ENCODE measurements around the gene HECA.

The HECA gene

GRCh38 chr6:139148557-139149235 lies 13.8 kb downstream of the HECA start:
- Histone ChIP-seq H3K9me3 (ENCODE audit: insufficient read depth, low read length) (no peaks in the 10 kb centered on the region), H3K4me3 (ENCODE audit: insufficient read depth, low read length, poor library complexity, severe bottlenecking) (no peak overlapping the region), H3F3A (ENCODE audit: insufficient read depth) (no peaks in the 10 kb centered on the region), H3K79me2 (ENCODE audit: insufficient read depth, low read length) (peaks cover 80% of the 10 kb centered on the region), H3K27me3 (ENCODE audit: low read length) (no peaks in the 10 kb centered on the region), H3K4me2 (ENCODE audit: low read depth, low read length, poor library complexity, severe bottlenecking) (no peak overlapping the region), H2AFZ (ENCODE audit: low read depth, low read length, severe bottlenecking) (no peak overlapping the region), H3K27ac (ENCODE audit: low read depth, low read length) (no peak overlapping the region), H3K9ac (ENCODE audit: low read length) (no peak overlapping the region), H4K20me1 (ENCODE audit: low read depth, low read length) (peaks cover 34% of the 10 kb centered on the region), H3K36me3 (ENCODE audit: low read length) (no peaks in the 10 kb centered on the region), H3K9me2 (replicated peaks; ENCODE audit: insufficient read depth, low read length) (no peaks in the 10 kb centered on the region)
- no peak for TF ChIP-seq EZH2phosphoT487 (conservative IDR thresholded peaks at IDR 0.05; ENCODE audit: low read length)
- no peak for TF ChIP-seq CTCF (IDR thresholded peaks at IDR 0.05; ENCODE audit: insufficient read depth, low read length, poor library complexity, severe bottlenecking)

- peaks cover 34% of the 10 kb centered on the region for H4K20me1 ChIP-seq (ENCODE audit: low read depth, low read length)
- H3K79me2 ChIP-seq (ENCODE audit: insufficient read depth, low read length) = peaks cover 82% of the 10 kb centered on the region
- H3F3A ChIP-seq (ENCODE audit: insufficient read depth) = no peaks in the 10 kb centered on the region
- no peaks in the 10 kb centered on the region for H3K27me3 ChIP-seq (ENCODE audit: low read length)
- no peak overlapping the region for H3K9ac ChIP-seq (ENCODE audit: low read length)
- no peak overlapping the region for H3K4me3 ChIP-seq (ENCODE audit: insufficient read depth, low read length, poor library complexity, severe bottlenecking)
- TF ChIP-seq EZH2phosphoT487 (conservative IDR thresholded peaks at IDR 0.05; ENCODE audit: low read length) (no peak), CTCF (IDR thresholded peaks at IDR 0.05; ENCODE audit: insufficient read depth, low read length, poor library complexity, severe bottlenecking) (no peak)
- no peak overlapping the region for H3K4me2 ChIP-seq (ENCODE audit: low read depth, low read length, poor library complexity, severe bottlenecking)
- no peaks in the 10 kb centered on the region for H3K9me3 ChIP-seq (ENCODE audit: insufficient read depth, low read length)
- no peak overlapping the region for H3K27ac ChIP-seq (ENCODE audit: low read depth, low read length)
- H2AFZ ChIP-seq (ENCODE audit: low read depth, low read length, severe bottlenecking) = no peak overlapping the region
- no peaks in the 10 kb centered on the region for H3K9me2 ChIP-seq (replicated peaks; ENCODE audit: insufficient read depth, low read length)
- H3K36me3 ChIP-seq (ENCODE audit: low read length) = no peaks in the 10 kb centered on the region
Observed at GRCh38 chr6:139149383-139149782, 14.5 kb downstream of the HECA start.

GRCh38 chr6:139150920-139151319 lies 16.0 kb downstream of the HECA start:
- Histone ChIP-seq H3K9me2 (replicated peaks; ENCODE audit: insufficient read depth, low read length) (no peaks in the 10 kb centered on the region), H3K4me3 (ENCODE audit: insufficient read depth, low read length, poor library complexity, severe bottlenecking) (no peak overlapping the region), H4K20me1 (ENCODE audit: low read depth, low read length) (peaks cover 26% of the 10 kb centered on the region), H3F3A (ENCODE audit: insufficient read depth) (no peaks in the 10 kb centered on the region), H3K27me3 (ENCODE audit: low read length) (no peaks in the 10 kb centered on the region), H3K9me3 (ENCODE audit: insufficient read depth, low read length) (no peaks in the 10 kb centered on the region), H3K4me2 (ENCODE audit: low read depth, low read length, poor library complexity, severe bottlenecking) (no peak overlapping the region), H3K79me2 (ENCODE audit: insufficient read depth, low read length) (peaks cover 79% of the 10 kb centered on the region), H3K36me3 (ENCODE audit: low read length) (no peaks in the 10 kb centered on the region), H3K9ac (ENCODE audit: low read length) (no peak overlapping the region), H3K27ac (ENCODE audit: low read depth, low read length) (no peak overlapping the region), H2AFZ (ENCODE audit: low read depth, low read length, severe bottlenecking) (no peak overlapping the region)
- TF ChIP-seq EZH2phosphoT487 (conservative IDR thresholded peaks at IDR 0.05; ENCODE audit: low read length) = no peak
- TF ChIP-seq CTCF (IDR thresholded peaks at IDR 0.05; ENCODE audit: insufficient read depth, low read length, poor library complexity, severe bottlenecking) = no peak
